GM18502 (cell line): Measurements from ENCODE around the gene BCAP31.
"Not testable (repeated sequence)": the region's sequence is repeated elsewhere in the genome, so short reads cannot be mapped to it uniquely, and the experiment has no call there.

Experiments used
- ATAC-seq: cut with Tn5 transposase; IDR thresholded peaks from one replicate; pipeline ENCODE4 v1.9.1; 2021; ENCODE audit warnings: mild to moderate bottlenecking; ENCODE audit not compliant: unreplicated experiment, poor library complexity

BCAP31 gene

GRCh38 chrX:153719238-153719637, 4.9 kb downstream of the BCAP31 start:
- ATAC-seq: no peak

GRCh38 chrX:153717445-153717844, 6.7 kb downstream of the BCAP31 start:
- no peak for ATAC-seq

GRCh38 chrX:153714256-153714655, 9.9 kb downstream of the BCAP31 start:
- ATAC-seq: no peak

- ATAC-seq: no peak
These were observed 14.2 kb downstream of the BCAP31 start for GRCh38 chrX:153709726-153710674.

- ATAC-seq: no peak
These were observed 15.8 kb downstream of the BCAP31 start for GRCh38 chrX:153708415-153708814.

GRCh38 chrX:153707406-153707805, 16.8 kb downstream of the BCAP31 start:
- ATAC-seq: no peak

GRCh38 chrX:153706799-153707198, 17.4 kb downstream of the BCAP31 start:
- ATAC-seq: no peak

- ATAC-seq: not testable (repeated sequence)
These were observed 18.7 kb downstream of the BCAP31 start for GRCh38 chrX:153705403-153706060.

- not testable (repeated sequence) for ATAC-seq
These were observed 19.4 kb downstream of the BCAP31 start for GRCh38 chrX:153704631-153705402.

- ATAC-seq: no peak
These were observed 20.1 kb downstream of the BCAP31 start for GRCh38 chrX:153704021-153704526.

- ATAC-seq: no peak
These were observed 21.2 kb downstream of the BCAP31 start for GRCh38 chrX:153703036-153703370.

GRCh38 chrX:153702336-153703035, 21.7 kb downstream of the BCAP31 start:
- no peak for ATAC-seq

- no peak for ATAC-seq
These were observed 22.5 kb downstream of the BCAP31 start for GRCh38 chrX:153701706-153702105.

- no peak for ATAC-seq
These were observed 23.2 kb downstream of the BCAP31 start for GRCh38 chrX:153700967-153701366.

- ATAC-seq: no peak
These were observed 23.7 kb downstream of the BCAP31 start for GRCh38 chrX:153700376-153700945.

GRCh38 chrX:153699784-153700371, 24.3 kb downstream of the BCAP31 start:
- not testable (repeated sequence) for ATAC-seq

- ATAC-seq: not testable (repeated sequence)
These were observed 24.9 kb downstream of the BCAP31 start for GRCh38 chrX:153699210-153699783.

GRCh38 chrX:153697924-153698865, 26.0 kb downstream of the BCAP31 start:
- ATAC-seq: no peak
